HUES64 (cell line): Measurements from ENCODE around the gene ZFYVE16.
"Not testable (repeated sequence)": the region's sequence is repeated elsewhere in the genome, so short reads cannot be mapped to it uniquely, and the experiment has no call there.

Experiments
- H3K27ac ChIP-seq: 2 replicates; pipeline ENCODE4 v1.7.0; 2013; ENCODE audit warnings: low read depth, low read length, inconsistent platforms
- H3K27me3 ChIP-seq: 2 replicates; pipeline ENCODE4 v1.6.1; 2013; ENCODE audit warnings: mild to moderate bottlenecking, low read length; ENCODE audit not compliant: insufficient read depth
- H3K36me3 ChIP-seq: 2 replicates; pipeline ENCODE4 v1.6.1; 2013; ENCODE audit warnings: mild to moderate bottlenecking, low read length; ENCODE audit not compliant: insufficient read depth
- H3K4me1 ChIP-seq: 2 replicates; pipeline ENCODE4 v1.6.1; 2013; ENCODE audit warnings: mild to moderate bottlenecking, low read length, moderate library complexity; ENCODE audit not compliant: insufficient read depth
- H3K4me3 ChIP-seq: 2 replicates; pipeline ENCODE4 v1.5.1; 2013; ENCODE audit warnings: mild to moderate bottlenecking, low read length, moderate library complexity
- H3K9ac ChIP-seq: 2 replicates; pipeline ENCODE4 v1.6.1; 2013; ENCODE audit warnings: mild to moderate bottlenecking, low read depth, low read length
- H3K9me3 ChIP-seq: 2 replicates; pipeline ENCODE4 v1.6.1; 2013; ENCODE audit warnings: low read depth, low read length; ENCODE audit not compliant: insufficient read depth
- WGBS: fragments of 150-250, 120-280 bp; methylation state at CpG from one replicate; pipeline ENCODE4 v1.1.7; 2013; ENCODE audit warnings: missing lambda C conversion rate; 5-methylcytosine and 5-hydroxymethylcytosine counted together

ZFYVE16 gene

GRCh38 chr5:80411589-80412219 lies 3.8 kb downstream of the ZFYVE16 start:
- WGBS = 91% methylated on average over 3 of the region's 3 CpGs
- Histone ChIP-seq H3K27ac (no peak overlapping the region), H3K4me1 (peaks cover 12% of the 10 kb centered on the region), H3K9ac (no peak overlapping the region), H3K36me3 (peaks cover 14% of the 10 kb centered on the region), H3K9me3 (no peaks in the 10 kb centered on the region), H3K4me3 (no peak overlapping the region), H3K27me3 (no peaks in the 10 kb centered on the region)

- no peaks in the 10 kb centered on the region for H3K27me3 ChIP-seq
- peaks cover 14% of the 10 kb centered on the region for H3K36me3 ChIP-seq
- peaks cover 8% of the 10 kb centered on the region; the same call in 1 of the 2 replicates for H3K4me1 ChIP-seq
- no peak overlapping the region for H3K27ac ChIP-seq
- H3K9ac ChIP-seq = no peak overlapping the region
- 97% methylated on average over 1 of the region's 1 CpG for WGBS
- no peaks in the 10 kb centered on the region for H3K9me3 ChIP-seq
- no peak overlapping the region for H3K4me3 ChIP-seq
Measured at GRCh38 chr5:80414113-80414512, 6.2 kb downstream of the ZFYVE16 start.

- H3K9ac ChIP-seq = no peak overlapping the region
- H3K9me3 ChIP-seq = no peaks in the 10 kb centered on the region
- H3K27ac ChIP-seq = no peak overlapping the region
- H3K27me3 ChIP-seq = no peaks in the 10 kb centered on the region
- WGBS = 100% methylated on average over 1 of the region's 1 CpG
- no peak overlapping the region for H3K4me3 ChIP-seq
- no peaks in the 10 kb centered on the region for H3K4me1 ChIP-seq
- no peaks in the 10 kb centered on the region for H3K36me3 ChIP-seq
Measured at GRCh38 chr5:80417973-80418372, 10.1 kb downstream of the ZFYVE16 start.

GRCh38 chr5:80424365-80424764 lies 16.5 kb downstream of the ZFYVE16 start:
- H3K36me3 ChIP-seq, H3K4me1 ChIP-seq, H3K9me3 ChIP-seq, H3K4me3 ChIP-seq, H3K9ac ChIP-seq, H3K27me3 ChIP-seq, H3K27ac ChIP-seq: not testable (repeated sequence)
- WGBS = 89% methylated on average over 3 of the region's 3 CpGs

- H3K4me3 ChIP-seq = no peak overlapping the region
- peaks cover 54% of the 10 kb centered on the region for H3K36me3 ChIP-seq
- H3K4me1 ChIP-seq = no peaks in the 10 kb centered on the region
- no peaks in the 10 kb centered on the region for H3K9me3 ChIP-seq
- H3K9ac ChIP-seq = no peak overlapping the region
- no peaks in the 10 kb centered on the region for H3K27me3 ChIP-seq
- 94% methylated on average over 8 of the region's 8 CpGs for WGBS
- no peak overlapping the region for H3K27ac ChIP-seq
Measured at GRCh38 chr5:80435476-80435875, 27.6 kb downstream of the ZFYVE16 start.

GRCh38 chr5:80437326-80437725 lies 29.5 kb downstream of the ZFYVE16 start:
- H3K36me3 ChIP-seq = peaks cover 65% of the 10 kb centered on the region
- H3K9ac ChIP-seq = no peak overlapping the region

GRCh38 chr5:80438739-80439138 lies 30.9 kb downstream of the ZFYVE16 start:
- no peaks in the 10 kb centered on the region for H3K9me3 ChIP-seq
- H3K36me3 ChIP-seq = peaks cover 80% of the 10 kb centered on the region
- H3K9ac ChIP-seq = no peak overlapping the region
- H3K27ac ChIP-seq = no peak overlapping the region
- H3K27me3 ChIP-seq = no peaks in the 10 kb centered on the region
- 98% methylated on average over 1 of the region's 4 CpGs for WGBS
- H3K4me3 ChIP-seq = no peak overlapping the region
- H3K4me1 ChIP-seq = no peaks in the 10 kb centered on the region

More at GRCh38 chr5:80437326-80437725, 29.5 kb downstream of the ZFYVE16 start:
- no peaks in the 10 kb centered on the region for H3K4me1 ChIP-seq
- 93% methylated on average over 3 of the region's 3 CpGs for WGBS
- no peaks in the 10 kb centered on the region for H3K9me3 ChIP-seq
- no peak overlapping the region for H3K27ac ChIP-seq
- H3K4me3 ChIP-seq = no peak overlapping the region
- no peaks in the 10 kb centered on the region for H3K27me3 ChIP-seq

- no peak overlapping the region for H3K27ac ChIP-seq
- no peaks in the 10 kb centered on the region for H3K27me3 ChIP-seq
- H3K4me1 ChIP-seq = no peaks in the 10 kb centered on the region
- no peak overlapping the region for H3K9ac ChIP-seq
- H3K4me3 ChIP-seq = no peak overlapping the region
- H3K9me3 ChIP-seq = no peaks in the 10 kb centered on the region
- H3K36me3 ChIP-seq = peaks cover 84% of the 10 kb centered on the region
Measured at GRCh38 chr5:80439213-80439612, 31.3 kb downstream of the ZFYVE16 start.

- no peak overlapping the region for H3K4me3 ChIP-seq
- H3K9me3 ChIP-seq = no peaks in the 10 kb centered on the region
- no peak overlapping the region for H3K9ac ChIP-seq
- no peaks in the 10 kb centered on the region for H3K4me1 ChIP-seq
- no peak overlapping the region for H3K27ac ChIP-seq
- H3K36me3 ChIP-seq = peaks cover 85% of the 10 kb centered on the region
- H3K27me3 ChIP-seq = no peaks in the 10 kb centered on the region
Measured at GRCh38 chr5:80442742-80443141, 34.9 kb downstream of the ZFYVE16 start.

GRCh38 chr5:80453366-80453765 lies 45.5 kb downstream of the ZFYVE16 start:
- Histone ChIP-seq H3K27ac (no peak overlapping the region), H3K36me3 (peaks cover 68% of the 10 kb centered on the region), H3K9ac (no peak overlapping the region), H3K27me3 (no peaks in the 10 kb centered on the region), H3K9me3 (peaks cover 3% of the 10 kb centered on the region; the same call in 1 of the 2 replicates), H3K4me1 (no peaks in the 10 kb centered on the region), H3K4me3 (no peak overlapping the region)
- WGBS = 91% methylated on average over 2 of the region's 2 CpGs

GRCh38 chr5:80463269-80463668 lies 55.4 kb downstream of the ZFYVE16 start:
- H3K27me3 ChIP-seq = no peaks in the 10 kb centered on the region
- WGBS = 96% methylated on average over 4 of the region's 4 CpGs
- H3K27ac ChIP-seq = no peak overlapping the region
- no peak overlapping the region for H3K9ac ChIP-seq
- peaks cover 68% of the 10 kb centered on the region for H3K36me3 ChIP-seq
- H3K4me3 ChIP-seq = no peak overlapping the region
- peaks cover 23% of the 10 kb centered on the region; the same call in 1 of the 2 replicates for H3K9me3 ChIP-seq
- H3K4me1 ChIP-seq = 0 out of 2 replicates have a peak, but pooled peaks cover 3% of the 10 kb centered on the region
